ENCODE measurements around the gene UTS2B.

Gene UTS2B

GRCh38 chr3:191329654-191330529 lies at the start of gene UTS2B:
UTS2B (minus strand) TSS chr3:191330526; CDS start chr3:191282189, 48,337 bp downstream.
- no peak for DNase-seq (ENCODE audit: low read depth)

GRCh38 chr3:191380001-191380400 lies 49.7 kb upstream of the UTS2B start:
- DNase-seq (ENCODE audit: low read depth), result no peak

GRCh38 chr3:191379446-191379845 lies 49.1 kb upstream of the UTS2B start:
- DNase-seq (ENCODE audit: low read depth), result no peak

GRCh38 chr3:191378142-191378812 lies 48.0 kb upstream of the UTS2B start:
- DNase-seq (ENCODE audit: low read depth), result no peak

- DNase-seq (ENCODE audit: low read depth), result no peak
Observed at GRCh38 chr3:191376516-191377141, 46.3 kb upstream of the UTS2B start.

GRCh38 chr3:191373327-191373726 lies 43.0 kb upstream of the UTS2B start:
- no peak for DNase-seq (ENCODE audit: low read depth)

- DNase-seq (ENCODE audit: low read depth), result no peak
Observed at GRCh38 chr3:191372122-191372521, 41.8 kb upstream of the UTS2B start.

- no peak for DNase-seq (ENCODE audit: low read depth)
Observed at GRCh38 chr3:191369616-191370010, 39.3 kb upstream of the UTS2B start.

GRCh38 chr3:191368755-191369615 lies 38.7 kb upstream of the UTS2B start:
- DNase-seq (ENCODE audit: low read depth), result no peak

- DNase-seq (ENCODE audit: low read depth), result no peak
Observed at GRCh38 chr3:191366675-191367074, 36.3 kb upstream of the UTS2B start.

GRCh38 chr3:191363221-191363620 lies 32.9 kb upstream of the UTS2B start:
- DNase-seq (ENCODE audit: low read depth), result no peak

GRCh38 chr3:191362524-191363090 lies 32.3 kb upstream of the UTS2B start:
- no peak for DNase-seq (ENCODE audit: low read depth)

GRCh38 chr3:191362037-191362436 lies 31.7 kb upstream of the UTS2B start:
- DNase-seq (ENCODE audit: low read depth), result no peak

GRCh38 chr3:191361456-191361855 lies 31.1 kb upstream of the UTS2B start:
- DNase-seq (ENCODE audit: low read depth), result no peak

- no peak for DNase-seq (ENCODE audit: low read depth)
Observed at GRCh38 chr3:191360620-191361019, 30.3 kb upstream of the UTS2B start.

- DNase-seq (ENCODE audit: low read depth), result no peak
Observed at GRCh38 chr3:191358929-191359328, 28.6 kb upstream of the UTS2B start.

- no peak for DNase-seq (ENCODE audit: low read depth)
Observed at GRCh38 chr3:191357909-191358308, 27.6 kb upstream of the UTS2B start.

GRCh38 chr3:191356631-191357439 lies 26.5 kb upstream of the UTS2B start:
- no peak for DNase-seq (ENCODE audit: low read depth)

GRCh38 chr3:191355406-191355805 lies 25.1 kb upstream of the UTS2B start:
- no peak for DNase-seq (ENCODE audit: low read depth)

- DNase-seq (ENCODE audit: low read depth), result no peak
Observed at GRCh38 chr3:191353022-191353777, 22.9 kb upstream of the UTS2B start.

All from activated T-helper 9 cell treated with anti-CD3 and anti-CD28 coated beads, Interleukin-2, amount 50 U/mL, for 16 hours (primary cell).